GM18907 (cell line): ENCODE data around the gene UBE2E3.

ENCODE experiments used
- ATAC-seq: cut with Tn5 transposase; IDR thresholded peaks from one replicate; pipeline ENCODE4 v1.9.1; 2021; ENCODE audit warnings: mild to moderate bottlenecking, moderate library complexity; ENCODE audit not compliant: unreplicated experiment

UBE2E3 gene

GRCh38 chr2:180980106-180980942 lies at the start of gene UBE2E3:
Gene UBE2E3, plus strand, starts transcription at chr2:180980605. Its CDS starts 1,438 bp downstream, at chr2:180982043.
- peak; percentile 83 for ATAC-seq

- ATAC-seq, result no peak
Measured at GRCh38 chr2:180931841-180932240, 48.6 kb upstream of the UBE2E3 start.

GRCh38 chr2:180933332-180933731 lies 47.1 kb upstream of the UBE2E3 start:
- ATAC-seq, result peak; percentile 67

GRCh38 chr2:180934911-180935310 lies 45.5 kb upstream of the UBE2E3 start:
- ATAC-seq, result no peak

- ATAC-seq, result peak; percentile 87
Measured at GRCh38 chr2:180937480-180937879, 42.9 kb upstream of the UBE2E3 start.

- ATAC-seq, result peak; percentile 59
Measured at GRCh38 chr2:180938451-180938850, 42.0 kb upstream of the UBE2E3 start.

- ATAC-seq, result no peak
Measured at GRCh38 chr2:180943275-180943674, 37.1 kb upstream of the UBE2E3 start.

- ATAC-seq, result no peak
Measured at GRCh38 chr2:180944372-180944771, 36.0 kb upstream of the UBE2E3 start.

GRCh38 chr2:180947208-180947689 lies 33.2 kb upstream of the UBE2E3 start:
- ATAC-seq, result no peak

GRCh38 chr2:180949896-180950295 lies 30.5 kb upstream of the UBE2E3 start:
- no peak for ATAC-seq

GRCh38 chr2:180952082-180952481 lies 28.3 kb upstream of the UBE2E3 start:
- ATAC-seq, result no peak

GRCh38 chr2:180952731-180953336 lies 27.6 kb upstream of the UBE2E3 start:
- no peak for ATAC-seq

GRCh38 chr2:180953550-180953949 lies 26.9 kb upstream of the UBE2E3 start:
- ATAC-seq, result no peak

- ATAC-seq, result no peak
Measured at GRCh38 chr2:180955101-180955500, 25.3 kb upstream of the UBE2E3 start.

- ATAC-seq, result no peak
Measured at GRCh38 chr2:180959787-180960186, 20.6 kb upstream of the UBE2E3 start.

- ATAC-seq, result no peak
Measured at GRCh38 chr2:180960982-180961381, 19.4 kb upstream of the UBE2E3 start.

- ATAC-seq, result no peak
Measured at GRCh38 chr2:180962727-180963314, 17.6 kb upstream of the UBE2E3 start.

GRCh38 chr2:180966378-180966777 lies 14.0 kb upstream of the UBE2E3 start:
- no peak for ATAC-seq

GRCh38 chr2:180969124-180969523 lies 11.3 kb upstream of the UBE2E3 start:
- ATAC-seq, result no peak

GRCh38 chr2:180970016-180970415 lies 10.4 kb upstream of the UBE2E3 start:
- no peak for ATAC-seq

GRCh38 chr2:180971811-180972210 lies 8.6 kb upstream of the UBE2E3 start:
- ATAC-seq, result no peak

GRCh38 chr2:180975585-180975984 lies 4.8 kb upstream of the UBE2E3 start:
- no peak for ATAC-seq
